Muscle layer of colon (tissue), 2 donors: ENCODE measurements around the gene UQCC3.
A peak's percentile ranks its signal among the peaks of the same experiment; 100 is the strongest.
"Not testable (repeated sequence)": the region's sequence is repeated elsewhere in the genome, so short reads cannot be mapped to it uniquely, and the experiment has no call there.

ENCODE experiments used
- H3K27ac ChIP-seq: one replicate; pipeline ENCODE4 v1.7.0; 2013; ENCODE audit warnings: low read depth, mild to moderate bottlenecking, low read length, moderate library complexity
- H3K27me3 ChIP-seq, 2 donors: one replicate each; pipeline ENCODE4 v1.7.0; 2013; ENCODE audit warnings: low read length in 2 of 2, mild to moderate bottlenecking in 2 of 2; ENCODE audit not compliant: insufficient read depth in 2 of 2, control insufficient read depth in 1 of 2
- H3K36me3 ChIP-seq: one replicate; pipeline ENCODE4 v1.7.0; 2013; ENCODE audit warnings: mild to moderate bottlenecking, low read length; ENCODE audit not compliant: insufficient read depth
- H3K4me1 ChIP-seq: one replicate; pipeline ENCODE4 v1.7.0; 2013; ENCODE audit warnings: mild to moderate bottlenecking, low read length; ENCODE audit not compliant: insufficient read depth
- H3K4me3 ChIP-seq, 2 donors: one replicate each; pipeline ENCODE4 v1.7.0; 2013; ENCODE audit warnings: low read length in 2 of 2, low read depth in 1 of 2, mild to moderate bottlenecking in 1 of 2, moderate library complexity in 1 of 2
- H3K9ac ChIP-seq: one replicate; pipeline ENCODE4 v1.7.0; 2013; ENCODE audit warnings: low read length
- H3K9me3 ChIP-seq: one replicate; pipeline ENCODE4 v1.7.0; 2013; ENCODE audit warnings: mild to moderate bottlenecking, low read length
- donor health status: abdominal sarcoma.
- donor health status: Adenocarcinoma of cecum.

Gene UQCC3

DNA sequence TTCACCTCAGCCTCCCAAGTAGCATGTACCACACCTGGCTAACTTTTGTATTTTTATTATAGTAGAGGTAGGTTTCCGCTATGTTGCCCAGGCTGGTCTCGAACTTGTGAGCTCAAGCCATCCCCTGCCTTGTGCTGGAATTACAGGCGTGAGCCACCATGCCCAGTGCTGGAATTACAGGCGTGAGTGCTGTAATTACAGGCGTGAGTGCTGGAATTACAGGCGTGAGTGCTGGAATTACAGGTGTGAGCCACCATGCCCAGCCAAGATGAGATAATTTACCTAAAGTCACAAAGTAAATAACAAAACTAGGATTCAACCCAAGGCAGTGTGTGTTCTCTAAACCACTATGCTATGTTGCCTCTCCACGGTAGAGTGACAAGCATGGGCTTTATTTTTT lies 11.0 kb downstream of the UQCC3 start:
- no peak overlapping the region for H3K27ac ChIP-seq
- H3K27me3 ChIP-seq: peaks cover 0 to under 1% of the 10 kb centered on the region in 2 donors
- no peaks in the 10 kb centered on the region for H3K9me3 ChIP-seq
- no peak overlapping the region for H3K9ac ChIP-seq
- peaks cover 4% of the 10 kb centered on the region for H3K36me3 ChIP-seq
- H3K4me3 ChIP-seq: no peak overlapping the region
- H3K4me1 ChIP-seq: peaks cover 9% of the 10 kb centered on the region

- Histone ChIP-seq H3K4me1 (peaks cover 11% of the 10 kb centered on the region), H3K36me3 (peaks cover 14% of the 10 kb centered on the region), H3K9me3 (no peaks in the 10 kb centered on the region), H3K4me3 (peak overlapping the region; percentile 5 to 44), H3K27ac (peak overlapping the region; percentile 60), H3K9ac (no peak overlapping the region), H3K27me3 (peaks cover 0 to 9% of the 10 kb centered on the region in 2 donors)
Observed at GRCh38 chr11:62687508-62688396, 16.3 kb downstream of the UQCC3 start.

DNA sequence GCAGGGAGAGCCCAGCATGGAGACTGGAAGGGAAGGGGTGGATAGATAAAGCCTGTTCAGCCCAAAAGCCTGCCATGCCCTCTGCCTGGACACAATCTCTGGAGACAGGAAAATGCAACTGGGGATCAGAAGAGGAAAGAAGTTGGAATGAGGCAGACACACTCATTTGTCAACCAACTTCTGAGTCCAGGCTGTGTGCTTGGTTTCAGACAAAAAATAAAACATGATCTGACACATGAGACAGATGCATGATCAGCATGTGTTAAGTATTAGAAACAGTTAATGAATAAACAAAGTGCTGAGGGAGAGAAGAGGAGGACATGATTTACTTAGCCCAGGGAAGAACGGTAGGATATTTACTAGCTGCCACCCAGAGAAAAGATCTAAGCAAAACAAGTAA lies 17.0 kb downstream of the UQCC3 start:
- H3K9me3 ChIP-seq: no peaks in the 10 kb centered on the region
- peaks cover 18% of the 10 kb centered on the region for H3K36me3 ChIP-seq
- peak overlapping the region; percentile 5 to 44 for H3K4me3 ChIP-seq
- peaks cover 11% of the 10 kb centered on the region for H3K4me1 ChIP-seq
- H3K27ac ChIP-seq: peak overlapping the region; percentile 60
- no peak overlapping the region for H3K9ac ChIP-seq
- peaks cover 0 to 9% of the 10 kb centered on the region in 2 donors for H3K27me3 ChIP-seq

DNA sequence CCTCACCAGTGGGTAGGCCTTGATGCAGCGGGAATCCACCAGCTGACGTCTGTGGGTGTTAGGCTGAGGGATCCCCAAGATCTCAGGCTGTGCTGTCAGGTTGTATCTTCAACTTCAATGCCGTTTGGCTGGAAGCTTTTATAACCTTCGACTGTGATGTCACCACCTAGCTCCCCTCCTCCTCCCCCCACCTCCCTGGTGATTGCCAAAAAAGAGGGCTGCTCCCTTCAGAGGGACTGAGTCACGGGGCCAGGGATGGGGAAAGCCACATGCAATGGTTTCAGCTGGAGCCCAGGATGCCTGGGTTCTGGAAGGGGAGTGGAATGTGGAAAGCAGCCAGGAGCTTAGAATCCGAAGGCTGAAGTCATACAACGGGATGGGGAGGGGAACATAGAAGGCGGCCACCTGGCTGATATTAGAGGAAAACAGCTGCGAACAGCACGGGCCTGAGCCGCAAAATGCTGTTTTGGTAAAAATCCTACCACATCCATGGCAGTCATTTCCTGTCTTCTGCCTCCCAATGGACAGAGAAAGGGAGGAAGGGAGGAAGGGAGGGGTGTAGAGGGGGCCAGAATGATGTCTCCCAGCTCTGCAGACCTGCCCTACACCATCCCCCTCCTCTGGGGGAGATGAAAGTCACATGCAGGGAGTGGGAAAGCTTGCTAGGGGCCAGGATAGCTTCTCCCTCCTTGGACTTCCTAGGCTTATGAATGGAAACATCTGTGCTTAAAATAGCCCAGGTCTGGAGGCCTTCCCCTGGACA lies 18.1 kb downstream of the UQCC3 start, which contains the start of gene LRRN4CL:
LRRN4CL (minus strand) TSS at position 110 of the 763 bp plus-strand sequence. CDS start 1,022 bp downstream, outside the sequence.
- peak within 1 kb of the TSS; percentile 41 to 44 for H3K4me3 ChIP-seq
- no peak within 1 kb of the TSS for H3K9ac ChIP-seq
- H3K36me3 ChIP-seq: peaks cover 18% of the 10 kb centered on the region
- H3K4me1 ChIP-seq: peaks cover 14% of the 10 kb centered on the region
- H3K9me3 ChIP-seq: no peaks in the 10 kb centered on the region
- H3K27me3 ChIP-seq: peaks cover 0 to 9% of the 10 kb centered on the region in 2 donors
- peak within 1 kb of the TSS; percentile 60 for H3K27ac ChIP-seq

- H3K9ac ChIP-seq, H3K4me3 ChIP-seq, H3K27ac ChIP-seq, H3K9me3 ChIP-seq, H3K27me3 ChIP-seq: not testable (repeated sequence)
- Histone ChIP-seq H3K4me1 (peaks cover 15% of the 10 kb centered on the region), H3K36me3 (peaks cover 18% of the 10 kb centered on the region)
Observed at GRCh38 chr11:62693624-62694023, 22.2 kb downstream of the UQCC3 start.

DNA sequence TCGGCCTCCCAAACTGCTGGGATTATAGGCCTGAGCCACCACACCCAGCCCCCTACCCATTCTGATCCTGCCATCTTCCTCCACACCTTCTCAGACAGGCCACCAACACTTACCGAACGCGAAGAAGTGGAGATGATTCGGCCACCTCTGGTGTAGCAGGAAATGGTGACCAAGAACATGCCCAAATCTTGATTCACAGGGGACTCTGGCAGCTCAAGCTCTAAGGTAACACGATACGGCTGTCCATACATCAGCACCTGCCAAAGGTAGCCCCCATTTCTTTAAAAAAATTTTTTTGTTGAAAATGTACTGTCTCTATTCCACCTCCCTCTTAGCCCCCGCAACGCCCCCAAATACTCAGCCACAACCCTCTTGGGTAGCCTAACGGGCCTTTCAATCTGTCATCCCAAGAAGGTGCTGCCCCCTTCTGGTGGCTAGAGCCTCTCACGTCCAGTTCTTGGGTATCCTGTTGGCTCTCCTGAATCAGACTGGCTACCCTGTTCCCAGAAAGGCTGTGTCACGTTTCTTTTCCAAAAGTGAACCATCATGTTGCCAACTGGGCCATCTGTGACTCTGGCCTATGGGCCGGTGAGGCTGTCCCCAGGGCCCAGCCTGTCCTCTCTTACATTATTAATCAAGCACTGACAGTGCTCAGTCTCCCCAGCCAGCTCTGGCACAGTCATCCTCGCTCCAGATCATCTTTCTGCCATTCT lies 23.1 kb downstream of the UQCC3 start:
- Histone ChIP-seq H3K27me3 (no peaks in the 10 kb centered on the region), H3K36me3 (peaks cover 18% of the 10 kb centered on the region), H3K4me3 (no peak overlapping the region), H3K9ac (no peak overlapping the region), H3K4me1 (peaks cover 15% of the 10 kb centered on the region), H3K27ac (no peak overlapping the region), H3K9me3 (no peaks in the 10 kb centered on the region)

GRCh38 chr11:62702246-62702645 lies 30.8 kb downstream of the UQCC3 start:
- Histone ChIP-seq H3K9me3 (no peaks in the 10 kb centered on the region), H3K9ac (no peak overlapping the region), H3K27me3 (no peaks in the 10 kb centered on the region), H3K36me3 (no peaks in the 10 kb centered on the region), H3K27ac (no peak overlapping the region), H3K4me3 (no peak overlapping the region), H3K4me1 (peaks cover 18% of the 10 kb centered on the region)

DNA sequence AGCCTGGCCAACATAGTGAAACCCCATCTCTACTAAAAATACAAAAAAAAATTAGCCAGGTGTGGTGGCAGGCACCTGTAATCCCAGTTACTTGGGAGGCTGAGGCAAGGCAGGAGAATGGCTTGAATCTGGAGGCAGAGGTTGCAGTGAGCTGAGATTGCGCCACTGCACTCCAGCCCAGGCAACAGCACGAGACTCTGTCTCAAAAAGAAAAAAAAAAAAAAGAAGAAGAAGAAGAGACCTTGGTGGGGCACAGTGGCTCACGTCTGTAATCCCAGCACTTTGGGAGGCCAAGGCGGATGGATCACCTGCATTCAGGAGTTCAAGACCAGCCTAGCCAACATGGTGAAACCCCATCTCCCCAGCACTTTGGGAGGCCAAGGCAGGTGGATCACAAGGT lies 32.4 kb downstream of the UQCC3 start:
- H3K36me3 ChIP-seq, H3K27me3 ChIP-seq, H3K27ac ChIP-seq, H3K9ac ChIP-seq, H3K9me3 ChIP-seq, H3K4me3 ChIP-seq: not testable (repeated sequence)
- H3K4me1 ChIP-seq: peaks cover 27% of the 10 kb centered on the region

GRCh38 chr11:62705413-62705812 lies 33.9 kb downstream of the UQCC3 start:
- Histone ChIP-seq H3K4me1 (peaks cover 36% of the 10 kb centered on the region), H3K4me3 (peak overlapping the region; percentile 43 to 88), H3K27ac (peak overlapping the region; percentile 94), H3K36me3 (no peaks in the 10 kb centered on the region), H3K9me3 (no peaks in the 10 kb centered on the region), H3K9ac (peak overlapping the region; percentile 92), H3K27me3 (no peaks in the 10 kb centered on the region)

DNA sequence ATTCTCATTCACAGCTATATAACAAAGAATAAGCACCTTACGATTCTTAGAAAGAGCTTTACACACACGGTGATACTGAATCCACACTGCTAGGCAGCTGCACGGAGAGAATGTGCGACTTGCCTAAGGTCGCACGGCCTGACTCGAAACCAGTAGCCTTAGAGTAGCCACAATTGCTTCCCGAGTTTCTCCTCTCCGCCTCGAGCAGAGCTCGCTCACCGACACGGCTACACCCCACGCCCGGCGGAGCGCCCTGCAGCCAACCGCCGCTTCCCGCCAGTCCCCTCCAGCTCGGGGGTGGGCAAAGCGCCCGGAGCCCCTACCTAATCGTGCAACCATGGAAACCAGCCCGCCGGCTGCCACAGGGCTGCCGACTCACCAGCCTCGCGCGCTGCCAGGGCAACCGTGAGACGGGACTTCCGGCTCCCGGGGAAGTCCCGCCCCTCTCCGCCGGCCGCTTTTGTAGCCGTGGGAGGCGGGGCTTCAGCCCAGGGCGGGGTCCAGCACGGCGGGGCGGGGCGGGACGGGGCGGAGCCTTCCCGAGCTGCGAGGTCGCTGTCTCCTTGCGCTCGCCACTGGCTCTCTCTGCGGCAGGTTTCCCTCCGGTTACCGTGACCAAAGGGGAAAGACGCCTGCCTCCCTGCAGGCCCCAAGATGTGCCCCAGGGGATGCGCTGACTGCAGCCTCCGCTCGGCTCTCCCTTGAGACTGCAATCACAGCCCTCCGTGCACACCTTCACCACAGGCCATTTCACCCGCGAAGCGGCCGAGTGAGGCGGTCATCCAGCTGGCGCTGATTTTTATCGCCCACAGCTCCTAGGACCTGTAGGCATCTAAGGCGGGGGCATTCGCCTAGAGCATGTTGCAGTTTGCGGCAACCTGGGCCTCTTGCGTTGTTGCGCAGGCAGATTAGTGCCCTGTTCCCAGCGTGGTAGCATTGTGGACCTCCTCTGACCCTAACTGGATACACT lies 34.7 kb downstream of the UQCC3 start:
- H3K9ac ChIP-seq: peak overlapping the region; percentile 92
- peaks cover 1% of the 10 kb centered on the region for H3K36me3 ChIP-seq
- H3K4me1 ChIP-seq: peaks cover 37% of the 10 kb centered on the region
- no peaks in the 10 kb centered on the region for H3K9me3 ChIP-seq
- H3K27ac ChIP-seq: peak overlapping the region; percentile 94
- peak overlapping the region; percentile 43 to 88 for H3K4me3 ChIP-seq
- H3K27me3 ChIP-seq: no peaks in the 10 kb centered on the region
